DMS53 treated with DMSO at 0.1 percent for 48 hours (cell line): ENCODE measurements around the gene CASP2.

Experiments used
- DNase-seq: peaks from one replicate; lab custom pipeline; 2025; ENCODE audit not compliant: unreplicated experiment; lab: John Stamatoyannopoulos, UW

CASP2 gene

GRCh38 chr7:143325240-143325639 is 37.1 kb downstream of the CASP2 start:
- DNase-seq, result peak; percentile 22

DNA sequence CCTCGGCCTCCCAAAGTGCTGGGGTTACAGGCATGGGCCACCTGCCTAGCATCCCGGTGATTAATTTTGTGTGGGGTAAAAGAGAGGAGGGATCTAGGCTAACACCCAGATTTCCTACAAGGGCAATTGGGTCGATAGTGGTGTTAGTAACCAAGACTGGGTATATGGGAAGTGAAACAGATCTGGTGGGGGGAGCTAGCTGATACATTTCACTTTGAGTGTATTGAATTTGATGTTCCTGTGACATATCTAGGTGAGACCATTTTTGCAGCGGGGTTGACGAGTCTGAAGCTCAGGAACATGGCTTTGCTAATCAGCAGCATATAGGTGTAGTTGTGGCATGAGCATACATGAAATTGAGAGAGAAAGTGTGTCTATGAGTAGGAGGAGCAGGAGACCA is 39.8 kb downstream of the CASP2 start:
- no peak for DNase-seq

- DNase-seq, result no peak
Measured at GRCh38 chr7:143329471-143330170, 41.5 kb downstream of the CASP2 start.

- DNase-seq, result no peak
Measured at GRCh38 chr7:143331179-143331801, 43.1 kb downstream of the CASP2 start.

GRCh38 chr7:143334244-143334643 is 46.1 kb downstream of the CASP2 start:
- DNase-seq, result peak; percentile 13

DNA sequence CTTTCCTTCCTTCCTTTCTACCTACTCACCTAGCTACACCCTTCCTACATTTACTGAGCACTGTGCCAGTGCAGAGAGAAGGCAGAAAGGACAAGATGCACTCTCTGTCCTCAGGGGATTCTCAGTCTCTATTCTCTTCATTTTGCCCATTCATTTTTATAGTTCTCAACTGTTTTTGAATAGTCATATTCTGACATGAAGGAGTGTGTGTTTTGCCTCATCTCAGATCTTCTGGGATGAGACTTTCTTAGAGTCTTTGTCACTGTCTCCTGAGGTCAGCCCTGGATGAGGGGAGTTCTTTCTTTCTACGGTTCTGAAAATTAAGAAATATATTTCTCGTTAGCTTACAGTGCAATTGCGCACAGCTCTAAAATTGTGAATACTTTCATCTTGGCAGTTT is 49.1 kb downstream of the CASP2 start:
- DNase-seq, result no peak

GRCh38 chr7:143341842-143342241 is 53.7 kb downstream of the CASP2 start:
- no peak for DNase-seq

DNA sequence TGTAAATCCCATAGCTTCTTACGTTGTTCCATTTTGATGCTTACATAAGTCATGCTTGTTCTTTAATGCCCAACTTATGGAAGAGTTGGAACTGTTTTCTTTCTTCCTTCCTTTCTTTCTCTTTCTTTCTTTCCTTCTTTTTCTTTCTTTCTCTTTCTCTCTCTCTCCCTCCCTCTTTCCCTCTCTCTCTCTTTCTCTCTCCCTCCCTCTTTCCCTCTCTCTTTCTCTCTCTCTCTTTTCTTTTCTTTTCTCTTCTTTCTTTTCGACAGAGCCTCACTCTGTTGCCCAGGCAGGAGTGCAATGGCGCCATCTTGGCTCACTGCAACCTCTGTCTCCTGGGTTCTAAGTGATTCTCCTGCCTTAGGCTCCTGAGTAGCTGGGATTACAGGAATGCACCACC is 55.4 kb downstream of the CASP2 start:
- no peak for DNase-seq

GRCh38 chr7:143345428-143345900 is 57.3 kb downstream of the CASP2 start:
- peak; percentile 33 for DNase-seq

- DNase-seq, result no peak
Measured at GRCh38 chr7:143346018-143346417, 57.9 kb downstream of the CASP2 start.

- DNase-seq, result no peak
Measured at GRCh38 chr7:143347950-143348349, 59.8 kb downstream of the CASP2 start.

DNA sequence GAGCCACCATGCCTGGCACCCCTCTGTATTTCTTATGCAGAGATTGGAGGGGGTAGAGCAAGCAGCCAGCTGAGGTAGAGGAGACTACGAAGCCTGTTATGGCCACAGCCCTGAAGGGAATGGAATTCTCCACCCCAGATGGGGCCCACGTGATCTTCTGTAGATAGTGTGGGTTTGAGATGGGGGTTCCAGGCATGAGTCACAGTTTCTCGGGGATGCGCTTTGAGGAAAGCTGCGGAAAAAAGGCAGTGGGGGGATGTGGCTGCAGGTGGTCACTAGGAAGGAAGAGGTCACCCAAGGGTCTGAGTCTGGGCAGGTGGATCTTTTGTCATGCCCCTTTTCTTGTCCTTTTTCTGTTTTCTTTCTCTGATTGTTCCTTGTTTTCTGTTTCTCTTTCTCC is 62.9 kb downstream of the CASP2 start:
- DNase-seq, result no peak

DNA sequence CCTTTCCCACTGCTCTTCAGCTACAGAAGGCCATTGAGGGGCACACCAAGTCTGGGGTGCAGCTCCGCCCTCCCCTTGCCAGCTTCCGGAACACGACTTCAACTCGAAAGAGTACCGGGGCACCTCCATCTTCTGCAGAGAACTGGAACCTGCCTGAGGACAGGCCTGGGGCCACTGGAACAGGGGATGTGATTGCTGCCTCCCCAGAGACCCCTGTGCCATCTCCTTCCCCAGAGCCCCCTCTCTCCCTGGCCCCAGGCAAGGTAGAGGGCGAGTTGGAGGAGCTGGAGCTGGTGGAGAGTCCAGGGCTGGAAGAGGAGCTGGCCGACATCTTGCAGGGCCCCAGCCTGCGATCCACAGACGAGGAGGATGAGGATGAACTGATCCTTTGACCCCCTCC is 63.4 kb downstream of the CASP2 start:
- no peak for DNase-seq

GRCh38 chr7:143352531-143353002 is 64.4 kb downstream of the CASP2 start:
- no peak for DNase-seq

DNA sequence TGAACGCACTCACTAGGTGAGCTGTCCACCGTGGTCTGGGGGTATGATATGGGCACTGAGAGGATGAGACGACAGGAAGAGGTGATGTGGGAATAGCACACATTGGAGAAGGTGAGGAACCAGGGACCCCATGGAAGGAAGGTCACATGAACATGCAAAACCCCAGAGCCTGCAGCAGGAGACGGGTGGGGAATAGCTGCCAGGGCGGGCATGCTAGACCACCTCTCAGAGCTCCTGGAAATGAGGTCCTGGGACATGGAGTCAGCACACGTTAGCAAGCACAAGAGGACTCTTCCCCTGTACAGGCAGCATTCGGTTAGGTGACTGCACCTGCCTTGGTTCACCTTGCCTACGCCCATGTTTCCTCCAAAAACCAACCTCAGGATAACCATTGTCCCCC is 66.2 kb downstream of the CASP2 start:
- DNase-seq, result no peak

DNA sequence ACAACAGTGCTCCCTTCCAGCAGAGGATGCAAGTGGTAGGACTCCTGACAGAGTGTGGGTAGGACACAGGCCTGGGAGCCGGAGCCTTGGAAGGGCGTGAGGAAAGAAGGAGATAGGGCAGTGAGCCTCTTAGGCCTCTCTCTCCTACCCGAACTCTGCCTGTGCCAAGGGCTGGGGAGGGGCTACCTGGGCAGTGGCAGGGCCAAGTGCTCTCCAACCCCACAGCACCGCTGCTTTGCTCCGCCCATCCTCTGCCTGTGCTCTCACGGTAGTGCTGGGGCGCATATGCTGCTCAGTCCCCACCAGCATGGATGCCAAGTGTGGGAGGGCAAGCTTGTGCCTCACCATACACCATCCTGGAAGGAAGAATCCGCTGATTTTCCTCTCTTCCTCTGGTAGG is 66.8 kb downstream of the CASP2 start:
- DNase-seq, result no peak

GRCh38 chr7:143355450-143356385 is 67.6 kb downstream of the CASP2 start:
- DNase-seq, result no peak

- DNase-seq, result no peak
Measured at GRCh38 chr7:143356414-143357050, 68.4 kb downstream of the CASP2 start.
